Measurements from ENCODE around the gene NOCT. TPM values are rescaled to one million over a fixed set of nuclear protein-coding genes. Genes with fewer than 3 reads are reported as not detected.
A peak's percentile ranks its signal among the peaks of the same experiment; 100 is the strongest.
"Not testable (repeated sequence)": the region's sequence is repeated elsewhere in the genome, so short reads cannot be mapped to it uniquely, and the experiment has no call there.

The NOCT gene
- total and polyA plus RNA-seq, 2 donors (not counting 1 experiment from before 2014, with no cell fraction given): 2.6 to 3.8 TPM

DNA sequence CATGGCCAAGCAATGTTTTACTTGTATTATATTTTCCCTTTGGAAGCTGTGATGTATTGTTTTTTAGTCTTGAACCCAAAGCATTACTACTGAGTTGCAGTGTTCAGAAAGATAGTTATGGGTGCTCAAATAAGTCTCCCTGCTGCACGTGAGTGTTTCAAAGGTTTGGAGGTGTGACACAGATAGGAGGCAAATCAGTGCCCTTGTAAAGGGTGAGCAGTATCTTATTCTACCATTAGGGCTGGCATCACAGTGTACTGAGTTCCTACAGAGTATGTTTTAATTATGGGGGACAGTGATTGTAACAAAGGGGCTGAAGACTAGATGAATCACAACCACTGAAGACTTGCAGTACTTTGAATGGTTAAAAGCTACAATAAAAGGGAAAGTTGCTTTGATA, 38.3 kb downstream of the NOCT start:
- no peak overlapping the region for H3K27ac ChIP-seq (ENCODE audit: low read length in 2 of 2)
- no peak for ATAC-seq (ENCODE audit: low read depth)
- no peak overlapping the region for H3K4me3 ChIP-seq (ENCODE audit: control extremely low read depth in 1 of 5, extremely low read depth in 1 of 5, insufficient read depth in 1 of 5, low read depth in 2 of 5, low read length in 4 of 5)
- Mint-ChIP-seq H3K9me3 (ENCODE audit: insufficient read depth) (no peaks in the 10 kb centered on the region), H3K4me1 (peaks cover 4% of the 10 kb centered on the region), H3K27me3 (no peaks in the 10 kb centered on the region), H3K27ac (no peak overlapping the region), H3K4me3 (no peak overlapping the region)
- no peaks in the 10 kb centered on the region for H3K9me3 ChIP-seq (ENCODE audit: control extremely low read depth in 1 of 3, control insufficient read depth in 2 of 3, insufficient read depth in 1 of 3, low read length in 2 of 3)
- H4K20me1 ChIP-seq (ENCODE audit: control insufficient read depth, insufficient read depth, low read length, poor library complexity, severe bottlenecking): peaks cover 38% of the 10 kb centered on the region
- no peak overlapping the region for H3K9ac ChIP-seq (ENCODE audit: low read length)
- H3K4me1 ChIP-seq (ENCODE audit: control insufficient read depth in 2 of 2, insufficient read depth in 2 of 2, low read length in 2 of 2): no peaks in the 10 kb centered on the region
- 100% methylated on average over 1 of the region's 1 CpG for WGBS (ENCODE audit: insufficient coverage)
- intact Hi-C loops (cut with micrococcal nuclease): no loop called here
- no peak for DNase-seq
- ChIA-PET POLR2A (no interaction called here), CTCF (interaction anchor here (2.6 kb wide), 1 partner anchor 23 kb away, joined by 13 read pairs; no protein-coding TSS in a partner anchor)
- TF ChIP-seq EZH2 (IDR thresholded peaks at IDR 0.05; ENCODE audit: borderline replicate concordance, insufficient read depth, low read depth, low read length, poor library complexity, severe bottlenecking): no peak
- TF ChIP-seq, protein P1, sequence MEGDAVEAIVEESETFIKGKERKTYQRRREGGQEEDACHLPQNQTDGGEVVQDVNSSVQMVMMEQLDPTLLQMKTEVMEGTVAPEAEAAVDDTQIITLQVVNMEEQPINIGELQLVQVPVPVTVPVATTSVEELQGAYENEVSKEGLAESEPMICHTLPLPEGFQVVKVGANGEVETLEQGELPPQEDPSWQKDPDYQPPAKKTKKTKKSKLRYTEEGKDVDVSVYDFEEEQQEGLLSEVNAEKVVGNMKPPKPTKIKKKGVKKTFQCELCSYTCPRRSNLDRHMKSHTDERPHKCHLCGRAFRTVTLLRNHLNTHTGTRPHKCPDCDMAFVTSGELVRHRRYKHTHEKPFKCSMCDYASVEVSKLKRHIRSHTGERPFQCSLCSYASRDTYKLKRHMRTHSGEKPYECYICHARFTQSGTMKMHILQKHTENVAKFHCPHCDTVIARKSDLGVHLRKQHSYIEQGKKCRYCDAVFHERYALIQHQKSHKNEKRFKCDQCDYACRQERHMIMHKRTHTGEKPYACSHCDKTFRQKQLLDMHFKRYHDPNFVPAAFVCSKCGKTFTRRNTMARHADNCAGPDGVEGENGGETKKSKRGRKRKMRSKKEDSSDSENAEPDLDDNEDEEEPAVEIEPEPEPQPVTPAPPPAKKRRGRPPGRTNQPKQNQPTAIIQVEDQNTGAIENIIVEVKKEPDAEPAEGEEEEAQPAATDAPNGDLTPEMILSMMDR (IDR thresholded peaks at IDR 0.05): no peak
- no peak overlapping the region for H3K4me2 ChIP-seq (replicated peaks; ENCODE audit: low read depth, low read length, poor library complexity, severe bottlenecking)
- H3K27me3 ChIP-seq (replicated peaks in 1 of 4; ENCODE audit: control extremely low read depth in 1 of 4, control insufficient read depth in 3 of 4, insufficient read depth in 4 of 4, low read length in 3 of 4): no peaks in the 10 kb centered on the region
- H3K79me2 ChIP-seq (ENCODE audit: control insufficient read depth, insufficient read depth, low read length): peaks cover 20% of the 10 kb centered on the region
- no peak overlapping the region for H2AFZ ChIP-seq (ENCODE audit: insufficient read depth, low read depth, low read length, poor library complexity, severe bottlenecking)
- H3K36me3 ChIP-seq (replicated peaks in 1 of 2; ENCODE audit: control extremely low read depth in 1 of 2, control insufficient read depth in 1 of 2, extremely low read depth in 1 of 2, insufficient read depth in 2 of 2, low read length in 1 of 2): peaks cover 21 to 65% of the 10 kb centered on the region in 2 experiments

DNA sequence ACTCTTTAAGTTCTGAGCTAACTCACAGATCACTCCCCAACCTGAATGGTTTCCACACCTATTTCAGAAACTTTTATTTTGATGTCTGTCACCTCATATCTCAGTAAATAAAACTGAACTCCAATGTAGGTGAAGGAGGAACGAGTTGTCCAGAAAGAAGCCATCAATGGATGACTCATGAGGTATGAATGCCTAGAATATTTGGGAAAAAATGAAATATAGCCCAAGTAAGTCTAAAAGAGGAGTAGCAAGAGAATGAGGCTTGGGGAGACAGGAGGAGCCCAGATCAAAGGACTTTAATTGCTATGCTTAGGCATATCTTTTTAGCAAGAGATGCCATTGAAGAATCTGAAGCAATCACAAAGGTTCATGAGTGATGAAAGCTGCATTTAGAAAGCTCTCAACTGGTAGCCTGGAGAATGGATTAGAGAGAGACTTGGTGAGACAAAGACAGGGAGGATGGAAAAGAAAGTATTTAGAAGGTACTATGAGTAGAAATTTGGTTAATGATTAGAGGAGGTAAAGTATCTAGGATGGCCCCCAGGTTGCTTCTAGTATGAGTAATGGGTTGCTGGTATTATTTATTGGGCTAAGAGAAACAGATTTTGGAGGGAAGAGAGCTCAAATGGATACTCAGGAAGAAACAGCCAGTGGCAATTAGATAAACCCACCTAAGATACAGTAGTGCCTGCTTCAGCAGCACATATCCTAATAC, 39.4 kb downstream of the NOCT start:
- Mint-ChIP-seq H3K4me3 (no peak overlapping the region), H3K4me1 (peaks cover 4% of the 10 kb centered on the region), H3K27me3 (no peaks in the 10 kb centered on the region), H3K27ac (no peak overlapping the region), H3K9me3 (ENCODE audit: insufficient read depth) (no peaks in the 10 kb centered on the region)
- no peaks in the 10 kb centered on the region for H3K9me3 ChIP-seq (ENCODE audit: control extremely low read depth in 1 of 3, control insufficient read depth in 2 of 3, insufficient read depth in 1 of 3, low read length in 2 of 3)
- ATAC-seq (ENCODE audit: low read depth) (no peak), DNase-seq (no peak)
- no peak overlapping the region for H3K9ac ChIP-seq (ENCODE audit: low read length)
- ChIA-PET POLR2A (interaction anchor here (0.6 kb wide), 1 partner anchor 9 kb away, joined by 3 read pairs; no protein-coding TSS in a partner anchor), CTCF (interaction anchor here (0.8 kb wide), 1 partner anchor 24 kb away, joined by 3 read pairs; no protein-coding TSS in a partner anchor)
- no peak overlapping the region for H2AFZ ChIP-seq (ENCODE audit: insufficient read depth, low read depth, low read length, poor library complexity, severe bottlenecking)
- H3K4me1 ChIP-seq (ENCODE audit: control insufficient read depth in 2 of 2, insufficient read depth in 2 of 2, low read length in 2 of 2): no peaks in the 10 kb centered on the region
- no peak overlapping the region for H3K4me2 ChIP-seq (replicated peaks; ENCODE audit: low read depth, low read length, poor library complexity, severe bottlenecking)
- peaks cover 21 to 70% of the 10 kb centered on the region in 2 experiments for H3K36me3 ChIP-seq (replicated peaks in 1 of 2; ENCODE audit: control extremely low read depth in 1 of 2, control insufficient read depth in 1 of 2, extremely low read depth in 1 of 2, insufficient read depth in 2 of 2, low read length in 1 of 2)
- H4K20me1 ChIP-seq (ENCODE audit: control insufficient read depth, insufficient read depth, low read length, poor library complexity, severe bottlenecking): peaks cover 49% of the 10 kb centered on the region
- 86% methylated on average over 1 of the region's 1 CpG for WGBS (ENCODE audit: insufficient coverage)
- H3K4me3 ChIP-seq (ENCODE audit: control extremely low read depth in 1 of 5, extremely low read depth in 1 of 5, insufficient read depth in 1 of 5, low read depth in 2 of 5, low read length in 4 of 5): no peak overlapping the region
- no peaks in the 10 kb centered on the region for H3K27me3 ChIP-seq (replicated peaks in 1 of 4; ENCODE audit: control extremely low read depth in 1 of 4, control insufficient read depth in 3 of 4, insufficient read depth in 4 of 4, low read length in 3 of 4)
- H3K79me2 ChIP-seq (ENCODE audit: control insufficient read depth, insufficient read depth, low read length): peaks cover 22% of the 10 kb centered on the region
- intact Hi-C loops (cut with micrococcal nuclease): no loop called here
- H3K27ac ChIP-seq (ENCODE audit: low read length in 2 of 2): peak overlapping the region in 1 of 2 donors; percentile 7
- no peak for TF ChIP-seq EZH2 (IDR thresholded peaks at IDR 0.05; ENCODE audit: borderline replicate concordance, insufficient read depth, low read depth, low read length, poor library complexity, severe bottlenecking)
- TF ChIP-seq, protein P1 (IDR thresholded peaks at IDR 0.05): no peak

DNA sequence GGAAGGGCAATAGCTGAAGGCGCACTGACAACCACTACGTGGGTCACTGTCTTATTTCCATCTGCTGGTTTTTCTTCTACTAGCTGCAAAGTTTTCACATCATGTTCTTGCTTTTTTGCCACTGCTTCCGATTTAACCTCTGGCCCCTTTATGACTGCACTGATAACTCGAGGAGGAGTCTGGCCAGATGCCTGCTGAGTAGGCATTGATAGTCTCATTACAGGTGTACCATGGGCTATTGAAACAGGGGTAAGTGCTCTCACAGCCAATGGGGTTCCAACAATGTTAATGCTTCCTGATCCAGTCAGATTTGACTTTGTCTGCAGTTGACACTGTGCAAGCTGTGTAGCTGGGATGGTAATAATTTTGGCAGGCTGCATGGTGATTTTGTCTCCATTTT, 43.4 kb downstream of the NOCT start:
- H3K36me3 ChIP-seq (replicated peaks in 1 of 2; ENCODE audit: control extremely low read depth in 1 of 2, control insufficient read depth in 1 of 2, extremely low read depth in 1 of 2, insufficient read depth in 2 of 2, low read length in 1 of 2): peaks cover 28 to 82% of the 10 kb centered on the region in 2 experiments
- CTCF ChIA-PET: interaction anchor here (0.7 to 1.6 kb wide), 3 partner anchors 16 to 28 kb away, joined by 3 to 5 read pairs (median 4); no protein-coding TSS in a partner anchor
- H3K4me2 ChIP-seq (replicated peaks; ENCODE audit: low read depth, low read length, poor library complexity, severe bottlenecking); H2AFZ ChIP-seq (ENCODE audit: insufficient read depth, low read depth, low read length, poor library complexity, severe bottlenecking); H3K9ac ChIP-seq (ENCODE audit: low read length); POLR2A ChIA-PET; H3K27ac ChIP-seq (ENCODE audit: low read length in 2 of 2); H3K9me3 Mint-ChIP-seq (ENCODE audit: insufficient read depth); H3K4me3 Mint-ChIP-seq; ATAC-seq (ENCODE audit: low read depth); H3K4me1 ChIP-seq (ENCODE audit: control insufficient read depth in 2 of 2, insufficient read depth in 2 of 2, low read length in 2 of 2); H3K27me3 Mint-ChIP-seq; H3K9me3 ChIP-seq (ENCODE audit: control extremely low read depth in 1 of 3, control insufficient read depth in 2 of 3, insufficient read depth in 1 of 3, low read length in 2 of 3); H3K27me3 ChIP-seq (replicated peaks in 1 of 4; ENCODE audit: control extremely low read depth in 1 of 4, control insufficient read depth in 3 of 4, insufficient read depth in 4 of 4, low read length in 3 of 4); intact Hi-C loops (cut with micrococcal nuclease); DNase-seq; H3K27ac Mint-ChIP-seq; H3K4me3 ChIP-seq (ENCODE audit: control extremely low read depth in 1 of 5, extremely low read depth in 1 of 5, insufficient read depth in 1 of 5, low read depth in 2 of 5, low read length in 4 of 5); H3K4me1 Mint-ChIP-seq: not testable (repeated sequence)
- 100% methylated on average over 2 of the region's 4 CpGs for WGBS (ENCODE audit: insufficient coverage)
- H3K79me2 ChIP-seq (ENCODE audit: control insufficient read depth, insufficient read depth, low read length): peaks cover 44% of the 10 kb centered on the region
- peaks cover 53% of the 10 kb centered on the region for H4K20me1 ChIP-seq (ENCODE audit: control insufficient read depth, insufficient read depth, low read length, poor library complexity, severe bottlenecking)

Measured in B cell (primary cell).